ENCODE data around the gene SORL1.
A peak's percentile ranks its signal among the peaks of the same experiment; 100 is the strongest.

Gene SORL1

DNA sequence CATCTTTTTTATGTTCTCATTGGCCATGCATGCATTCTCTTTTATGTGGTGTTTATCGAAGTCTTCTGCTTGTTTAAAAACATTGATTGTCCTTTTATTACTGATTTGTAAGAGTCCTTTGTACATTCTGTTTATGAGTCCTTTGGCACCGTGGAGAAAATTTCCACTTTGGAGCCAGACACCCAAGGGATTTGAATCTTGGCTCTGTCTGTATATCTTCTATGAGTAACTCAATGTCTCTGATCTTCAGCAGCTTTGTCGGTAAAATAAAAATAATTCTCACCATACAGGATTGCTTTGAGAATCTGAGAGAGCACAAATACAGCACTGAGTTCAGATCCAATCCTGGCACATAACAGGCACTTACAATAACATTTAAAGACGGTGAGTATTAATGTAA, 12.8 kb upstream of the SORL1 start:
- TF ChIP-seq CTCF (IDR thresholded peaks at IDR 0.05), result no peak
- H3K27me3 ChIP-seq, result no peaks in the 10 kb centered on the region
- no peaks in the 10 kb centered on the region for H3K36me3 ChIP-seq
- peaks cover 59 to 68% of the 10 kb centered on the region in 2 experiments for H3K4me1 ChIP-seq (ENCODE audit: control insufficient read depth in 1 of 2, insufficient read depth in 1 of 2, low read depth in 1 of 2, low read length in 1 of 2)
- H3K4me3 ChIP-seq (ENCODE audit: low read depth in 1 of 2, low read length in 1 of 2), result no peak overlapping the region
- no peaks in the 10 kb centered on the region for H3K9me3 ChIP-seq
- H3K27ac ChIP-seq, result peak overlapping the region; percentile 91

DNA sequence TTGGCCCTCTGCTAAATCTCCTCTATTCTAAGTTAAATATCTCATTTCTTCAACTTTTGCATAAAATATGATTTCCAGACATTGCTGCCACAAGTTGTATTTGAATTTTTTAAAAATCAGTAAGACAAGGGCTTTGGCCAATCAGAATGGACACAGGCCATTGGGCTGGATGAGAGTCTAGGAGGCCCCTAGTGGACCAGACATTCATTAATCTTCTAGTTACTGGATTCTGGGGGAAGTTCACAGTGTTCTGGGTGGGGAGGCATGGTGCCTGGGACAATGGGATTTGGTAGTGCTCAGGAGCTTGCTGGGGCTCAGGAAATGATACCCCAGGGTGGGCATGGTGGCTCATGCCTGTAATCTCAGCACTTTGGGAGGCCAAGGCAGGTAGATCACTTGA, 12.4 kb upstream of the SORL1 start:
- H3K36me3 ChIP-seq, result no peaks in the 10 kb centered on the region
- TF ChIP-seq CTCF (IDR thresholded peaks at IDR 0.05), result no peak
- H3K4me3 ChIP-seq (ENCODE audit: low read depth in 1 of 2, low read length in 1 of 2), result no peak overlapping the region
- H3K27me3 ChIP-seq, result no peaks in the 10 kb centered on the region
- peak overlapping the region; percentile 91 for H3K27ac ChIP-seq
- H3K4me1 ChIP-seq (ENCODE audit: control insufficient read depth in 1 of 2, insufficient read depth in 1 of 2, low read depth in 1 of 2, low read length in 1 of 2), result peaks cover 58 to 68% of the 10 kb centered on the region in 2 experiments
- no peaks in the 10 kb centered on the region for H3K9me3 ChIP-seq

GRCh38 chr11:121441521-121441920, 10.6 kb upstream of the SORL1 start:
- Histone ChIP-seq H3K4me1 (ENCODE audit: control insufficient read depth in 1 of 2, insufficient read depth in 1 of 2, low read depth in 1 of 2, low read length in 1 of 2) (peaks cover 58 to 68% of the 10 kb centered on the region in 2 experiments), H3K27ac (no peak overlapping the region), H3K27me3 (no peaks in the 10 kb centered on the region), H3K4me3 (ENCODE audit: low read depth in 1 of 2, low read length in 1 of 2) (no peak overlapping the region), H3K36me3 (no peaks in the 10 kb centered on the region), H3K9me3 (no peaks in the 10 kb centered on the region)
- no peak for TF ChIP-seq CTCF (IDR thresholded peaks at IDR 0.05)

DNA sequence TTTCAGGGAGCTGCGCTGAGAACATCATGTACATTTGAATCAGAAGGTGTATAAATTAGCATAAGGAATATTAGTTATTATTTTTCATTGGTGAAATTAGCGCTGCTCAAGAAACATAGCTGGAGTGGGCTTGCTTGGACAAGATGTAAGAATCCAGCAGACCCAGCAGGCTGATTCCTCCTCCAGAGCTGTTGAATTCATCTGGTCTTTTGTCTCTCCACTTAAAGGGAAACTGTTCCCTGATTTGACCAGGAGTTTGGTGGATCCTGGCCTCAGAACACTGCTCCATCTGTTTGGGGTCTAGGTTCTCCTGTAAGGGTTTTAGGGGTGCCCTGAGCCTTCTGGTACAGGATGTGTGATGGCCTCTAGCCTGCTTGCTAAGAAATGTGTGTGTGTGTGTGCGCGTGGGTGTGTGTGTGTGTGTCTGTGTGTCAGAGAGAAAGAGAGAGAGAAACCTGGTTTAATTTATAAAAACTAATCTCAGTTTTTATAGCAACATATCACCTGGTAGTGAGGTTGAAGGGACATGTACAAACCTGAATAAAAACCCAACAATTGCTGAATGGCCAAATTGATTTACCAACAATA, 8.3 kb upstream of the SORL1 start:
- Histone ChIP-seq H3K27ac (no peak overlapping the region), H3K27me3 (no peaks in the 10 kb centered on the region), H3K4me1 (ENCODE audit: control insufficient read depth in 1 of 2, insufficient read depth in 1 of 2, low read depth in 1 of 2, low read length in 1 of 2) (peaks cover 58 to 68% of the 10 kb centered on the region in 2 experiments), H3K9me3 (no peaks in the 10 kb centered on the region), H3K4me3 (ENCODE audit: low read depth in 1 of 2, low read length in 1 of 2) (no peak overlapping the region), H3K36me3 (no peaks in the 10 kb centered on the region)
- no peak for TF ChIP-seq CTCF (IDR thresholded peaks at IDR 0.05)

DNA sequence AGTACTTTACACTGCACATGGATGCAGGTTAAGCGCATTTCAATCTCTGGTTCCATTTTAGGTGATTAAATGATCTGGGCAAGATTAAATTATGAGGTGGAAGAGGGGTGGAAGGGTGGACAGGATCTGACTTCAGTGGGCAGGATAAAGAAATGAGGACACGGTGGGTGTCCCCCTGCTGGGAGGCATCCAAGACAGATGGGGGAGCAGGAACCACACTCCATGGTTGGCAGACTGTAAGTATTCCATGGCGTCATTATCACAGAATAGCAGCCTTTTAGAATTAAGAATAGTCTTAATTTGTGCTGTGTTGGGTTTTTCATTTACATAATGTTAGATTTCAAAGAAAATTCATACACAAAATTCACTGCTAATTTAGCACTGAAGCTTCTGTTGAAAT, 7.6 kb upstream of the SORL1 start:
- Histone ChIP-seq H3K36me3 (no peaks in the 10 kb centered on the region), H3K4me3 (ENCODE audit: low read depth in 1 of 2, low read length in 1 of 2) (no peak overlapping the region), H3K27ac (peak overlapping the region; percentile 98), H3K9me3 (no peaks in the 10 kb centered on the region), H3K4me1 (ENCODE audit: control insufficient read depth in 1 of 2, insufficient read depth in 1 of 2, low read depth in 1 of 2, low read length in 1 of 2) (peaks cover 58 to 68% of the 10 kb centered on the region in 2 experiments), H3K27me3 (no peaks in the 10 kb centered on the region)
- no peak for TF ChIP-seq CTCF (IDR thresholded peaks at IDR 0.05)
